HL-60 (cell line): Measurements from ENCODE around the gene ADGRL3.

Experiments used
- DNase-seq, 2 experiments: peaks; one replicate each; pipeline ENCODE4 v3.0.0-alpha.2; 2010 to 2020; ENCODE audit warnings: low read depth in 1 of 2, low spot score in 1 of 2
- H3K27ac ChIP-seq: fragments of 250-450 bp; sonication (Bioruptor Pico); replicated peaks from 2 replicates; pipeline ENCODE4 v1.5.1; 2020; ENCODE audit warnings: mild to moderate bottlenecking, moderate library complexity
- H3K27me3 ChIP-seq: fragments of 250-450 bp; sonication (Bioruptor Pico); 2 replicates; pipeline ENCODE4 v1.5.1; 2021; ENCODE audit warnings: mild to moderate bottlenecking, moderate library complexity; ENCODE audit not compliant: insufficient read depth, poor library complexity, severe bottlenecking
- H3K4me3 ChIP-seq: replicated peaks from 2 replicates; pipeline ENCODE4 v1.5.1; 2011; ENCODE audit warnings: mild to moderate bottlenecking, control low read depth, low read length; ENCODE audit not compliant: insufficient read depth
- GABPA ChIP-seq: IDR thresholded peaks from 2 replicates; pipeline ENCODE4 v1.6.1; 2012; ENCODE audit warnings: low read depth
- POLR2AphosphoS5 ChIP-seq: IDR thresholded peaks from 2 replicates; pipeline ENCODE4 v1.6.1; 2012; ENCODE audit warnings: low read depth
- SPI1 ChIP-seq: IDR thresholded peaks from 2 replicates; pipeline ENCODE4 v1.6.1; 2012; ENCODE audit warnings: low read depth, mild to moderate bottlenecking, borderline replicate concordance
- TF ChIP-seq, protein P1 (sequence below): IDR thresholded peaks from one replicate; pipeline ENCODE4 v1.5.1; 2011; ENCODE audit warnings: low read length, control low read depth, inconsistent platforms; ENCODE audit not compliant: insufficient read depth
- TF ChIP-seq, protein P2 (sequence below): IDR thresholded peaks from 2 replicates; pipeline ENCODE4 v1.6.1; 2012; ENCODE audit warnings: low read depth; ENCODE audit not compliant: insufficient replicate concordance

Gene ADGRL3

DNA sequence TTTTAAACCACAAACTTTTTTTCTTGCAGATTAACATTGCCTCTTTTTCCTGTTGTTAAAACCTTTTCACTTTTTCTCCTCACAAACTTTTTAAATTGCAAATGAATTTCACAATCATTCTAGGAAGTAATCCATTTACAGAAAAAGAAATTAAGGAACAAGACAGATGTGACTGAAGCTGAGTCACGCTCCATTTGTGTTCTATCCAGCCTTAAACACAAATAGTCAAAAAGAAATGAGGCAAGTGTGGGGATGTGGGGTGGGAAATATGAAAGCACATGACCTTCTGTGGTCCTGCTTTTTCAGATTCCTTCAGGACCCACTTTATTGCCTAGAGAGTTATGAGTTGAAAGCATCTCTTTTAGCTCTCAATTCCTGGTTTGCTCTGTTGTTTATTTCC is 197.0 kb downstream of the ADGRL3 start:
- H3K4me3 ChIP-seq, result no peak overlapping the region
- DNase-seq, result peak in 1 of 2 experiments; percentile 26
- TF ChIP-seq SPI1 (no peak), POLR2AphosphoS5 (no peak), GABPA (no peak)
- TF ChIP-seq, protein P1, sequence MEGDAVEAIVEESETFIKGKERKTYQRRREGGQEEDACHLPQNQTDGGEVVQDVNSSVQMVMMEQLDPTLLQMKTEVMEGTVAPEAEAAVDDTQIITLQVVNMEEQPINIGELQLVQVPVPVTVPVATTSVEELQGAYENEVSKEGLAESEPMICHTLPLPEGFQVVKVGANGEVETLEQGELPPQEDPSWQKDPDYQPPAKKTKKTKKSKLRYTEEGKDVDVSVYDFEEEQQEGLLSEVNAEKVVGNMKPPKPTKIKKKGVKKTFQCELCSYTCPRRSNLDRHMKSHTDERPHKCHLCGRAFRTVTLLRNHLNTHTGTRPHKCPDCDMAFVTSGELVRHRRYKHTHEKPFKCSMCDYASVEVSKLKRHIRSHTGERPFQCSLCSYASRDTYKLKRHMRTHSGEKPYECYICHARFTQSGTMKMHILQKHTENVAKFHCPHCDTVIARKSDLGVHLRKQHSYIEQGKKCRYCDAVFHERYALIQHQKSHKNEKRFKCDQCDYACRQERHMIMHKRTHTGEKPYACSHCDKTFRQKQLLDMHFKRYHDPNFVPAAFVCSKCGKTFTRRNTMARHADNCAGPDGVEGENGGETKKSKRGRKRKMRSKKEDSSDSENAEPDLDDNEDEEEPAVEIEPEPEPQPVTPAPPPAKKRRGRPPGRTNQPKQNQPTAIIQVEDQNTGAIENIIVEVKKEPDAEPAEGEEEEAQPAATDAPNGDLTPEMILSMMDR, result no peak
- TF ChIP-seq, protein P2, sequence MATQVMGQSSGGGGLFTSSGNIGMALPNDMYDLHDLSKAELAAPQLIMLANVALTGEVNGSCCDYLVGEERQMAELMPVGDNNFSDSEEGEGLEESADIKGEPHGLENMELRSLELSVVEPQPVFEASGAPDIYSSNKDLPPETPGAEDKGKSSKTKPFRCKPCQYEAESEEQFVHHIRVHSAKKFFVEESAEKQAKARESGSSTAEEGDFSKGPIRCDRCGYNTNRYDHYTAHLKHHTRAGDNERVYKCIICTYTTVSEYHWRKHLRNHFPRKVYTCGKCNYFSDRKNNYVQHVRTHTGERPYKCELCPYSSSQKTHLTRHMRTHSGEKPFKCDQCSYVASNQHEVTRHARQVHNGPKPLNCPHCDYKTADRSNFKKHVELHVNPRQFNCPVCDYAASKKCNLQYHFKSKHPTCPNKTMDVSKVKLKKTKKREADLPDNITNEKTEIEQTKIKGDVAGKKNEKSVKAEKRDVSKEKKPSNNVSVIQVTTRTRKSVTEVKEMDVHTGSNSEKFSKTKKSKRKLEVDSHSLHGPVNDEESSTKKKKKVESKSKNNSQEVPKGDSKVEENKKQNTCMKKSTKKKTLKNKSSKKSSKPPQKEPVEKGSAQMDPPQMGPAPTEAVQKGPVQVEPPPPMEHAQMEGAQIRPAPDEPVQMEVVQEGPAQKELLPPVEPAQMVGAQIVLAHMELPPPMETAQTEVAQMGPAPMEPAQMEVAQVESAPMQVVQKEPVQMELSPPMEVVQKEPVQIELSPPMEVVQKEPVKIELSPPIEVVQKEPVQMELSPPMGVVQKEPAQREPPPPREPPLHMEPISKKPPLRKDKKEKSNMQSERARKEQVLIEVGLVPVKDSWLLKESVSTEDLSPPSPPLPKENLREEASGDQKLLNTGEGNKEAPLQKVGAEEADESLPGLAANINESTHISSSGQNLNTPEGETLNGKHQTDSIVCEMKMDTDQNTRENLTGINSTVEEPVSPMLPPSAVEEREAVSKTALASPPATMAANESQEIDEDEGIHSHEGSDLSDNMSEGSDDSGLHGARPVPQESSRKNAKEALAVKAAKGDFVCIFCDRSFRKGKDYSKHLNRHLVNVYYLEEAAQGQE, result no peak
- H3K27ac ChIP-seq, result no peak overlapping the region
- H3K27me3 ChIP-seq, result no peaks in the 10 kb centered on the region

DNA sequence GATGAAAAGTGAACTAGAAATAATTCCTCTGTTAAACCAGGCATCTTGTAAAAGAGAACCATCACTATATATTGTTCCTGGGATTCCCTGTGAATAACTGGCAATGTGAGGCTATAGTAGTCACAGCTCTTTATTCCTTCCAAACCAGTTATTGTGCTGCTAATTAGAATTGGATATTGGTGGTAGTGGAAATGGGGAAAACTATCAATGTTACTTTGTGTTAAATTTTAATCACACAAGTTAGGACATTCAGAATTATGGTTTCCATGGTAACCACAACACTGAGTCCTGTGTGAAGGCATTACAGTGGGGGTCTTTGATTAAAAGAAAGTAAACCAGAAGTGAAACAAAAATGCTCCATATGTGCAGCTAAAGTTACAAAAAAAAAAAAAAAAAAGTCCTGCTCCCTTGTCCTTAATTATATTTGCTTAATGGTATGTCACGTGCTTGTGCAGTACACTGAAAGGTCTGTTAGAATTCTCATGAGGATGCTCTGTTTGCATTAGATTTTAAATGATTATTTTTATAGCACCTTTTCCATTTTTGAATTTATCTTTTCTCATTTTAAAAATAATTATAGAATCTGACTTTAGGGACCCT is 200.4 kb downstream of the ADGRL3 start:
- DNase-seq, result no peak
- H3K27me3 ChIP-seq, result no peaks in the 10 kb centered on the region
- TF ChIP-seq, protein P1, result no peak
- TF ChIP-seq GABPA (no peak), POLR2AphosphoS5 (no peak), SPI1 (no peak)
- TF ChIP-seq, protein P2, result no peak
- no peak overlapping the region for H3K27ac ChIP-seq
- no peak overlapping the region for H3K4me3 ChIP-seq

DNA sequence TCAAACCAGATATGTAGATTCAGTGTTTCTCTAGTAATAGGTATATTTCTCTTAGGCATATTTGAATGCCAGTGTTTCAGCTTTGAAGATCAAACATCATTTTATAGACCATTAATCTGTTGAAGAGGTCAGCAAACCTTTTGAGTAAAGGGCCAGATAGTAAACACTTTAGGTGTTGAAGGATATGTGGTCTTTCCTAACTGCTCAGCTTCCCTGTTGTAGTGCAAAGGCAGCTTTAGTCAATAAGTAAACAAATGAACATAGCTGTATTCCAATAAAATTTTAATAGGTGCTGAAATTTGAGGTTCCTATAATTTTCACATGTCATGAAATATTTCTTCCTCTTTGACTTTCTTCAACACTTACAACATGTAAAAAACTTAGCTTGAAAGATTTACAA is 201.6 kb downstream of the ADGRL3 start:
- Histone ChIP-seq H3K4me3 (no peak overlapping the region), H3K27ac (no peak overlapping the region), H3K27me3 (no peaks in the 10 kb centered on the region)
- no peak for DNase-seq
- TF ChIP-seq, protein P1, result no peak
- TF ChIP-seq, protein P2, result no peak
- TF ChIP-seq SPI1, result no peak
- TF ChIP-seq GABPA, result no peak
- no peak for TF ChIP-seq POLR2AphosphoS5
